SK-N-SH (cell line): Measurements from ENCODE around the gene MLLT11. TPM values are rescaled to one million over a fixed set of nuclear protein-coding genes. Genes with fewer than 3 reads are reported as not detected.

Experiments
- CTCF ChIA-PET: fragments of 300-600, 350-600 bp; formaldehyde crosslinking; extraction: SDS; loops from one replicate; lab custom pipeline; 2021; lab: Yijun Ruan, JAX
- POLR2A ChIA-PET: fragments of 350-600 bp; sonication (Branson Sonifier 250); formaldehyde crosslinking; extraction: SDS; loops from one replicate; lab custom pipeline; 2020; ENCODE audit warnings: antibody characterized with exemption, inconsistent platforms; lab: Yijun Ruan, JAX
- DNase-seq: peaks from one replicate; pipeline ENCODE4 v3.0.0; 2012
- H2AFZ ChIP-seq: fragments of 200-600 bp; sonication (generic); 2 replicates; pipeline ENCODE4 v1.8.1; 2016; ENCODE audit warnings: antibody characterized with exemption, mild to moderate bottlenecking, low read depth
- H3F3A ChIP-seq: fragments of 200-600 bp; sonication (generic); replicated peaks from 2 replicates; pipeline ENCODE3; 2016; ENCODE audit warnings: antibody characterized with exemption, mild to moderate bottlenecking; ENCODE audit not compliant: insufficient read depth
- H3K27ac ChIP-seq, 2 experiments: fragments of 200-500 bp in 1 of 2; fragments of 200-600 bp in 1 of 2; sonication (Bioruptor generic) in 1 of 2; sonication (generic), shearing (Covaris generic) in 1 of 2; 2 replicates each; pipeline versions ENCODE4 v1.5.1 to v1.6.1; 2014 to 2016; ENCODE audit warnings: low read depth in 2 of 2, inconsistent platforms in 1 of 2, low read length in 1 of 2, mild to moderate bottlenecking in 1 of 2, mixed read lengths in 1 of 2
- H3K27me3 ChIP-seq: fragments of 200-600 bp; sonication (generic), shearing (Covaris generic); 2 replicates; pipeline ENCODE4 v1.6.1; 2016; ENCODE audit warnings: mixed run types; ENCODE audit not compliant: insufficient read depth
- H3K36me3 ChIP-seq, 2 experiments: fragments of 200-500 bp in 1 of 2; fragments of 200-600 bp in 1 of 2; sonication (Bioruptor generic) in 1 of 2; sonication (generic) in 1 of 2; replicated peaks in 1 of 2; 2 replicates each; pipeline versions ENCODE3 to v1.5.1; 2014 to 2016; ENCODE audit warnings: low read length in 1 of 2, mild to moderate bottlenecking in 1 of 2; ENCODE audit not compliant: insufficient read depth in 2 of 2, control insufficient read depth in 1 of 2
- H3K4me1 ChIP-seq, 2 experiments: fragments of 200-500 bp in 1 of 2; fragments of 200-600 bp in 1 of 2; sonication (Bioruptor generic) in 1 of 2; sonication (generic), shearing (Covaris generic) in 1 of 2; 2 replicates each; pipeline versions ENCODE4 v1.5.1 to v1.6.1; 2014 to 2016; ENCODE audit warnings: low read depth in 1 of 2, low read length in 1 of 2, mixed run types in 1 of 2; ENCODE audit not compliant: insufficient read depth in 2 of 2, control insufficient read depth in 1 of 2
- H3K4me2 ChIP-seq: fragments of 200-600 bp; sonication (generic), shearing (Covaris generic); 2 replicates; pipeline ENCODE4 v1.6.1; 2017; ENCODE audit warnings: mixed run types
- H3K4me3 ChIP-seq, 2 experiments: fragments of 200-500 bp in 1 of 2; fragments of 200-600 bp in 1 of 2; sonication (Bioruptor generic) in 1 of 2; sonication (generic), shearing (Covaris generic) in 1 of 2; 2 replicates each; pipeline versions ENCODE4 v1.5.1 to v1.8.1; 2014 to 2016; ENCODE audit warnings: low read depth in 2 of 2, inconsistent platforms in 1 of 2, low read length in 1 of 2, mild to moderate bottlenecking in 1 of 2, mixed read lengths in 1 of 2, moderate library complexity in 1 of 2
- H3K79me2 ChIP-seq: fragments of 200-600 bp; sonication (generic); 2 replicates; pipeline ENCODE4 v1.8.1; 2017; ENCODE audit warnings: mild to moderate bottlenecking; ENCODE audit not compliant: insufficient read depth
- H3K9ac ChIP-seq: fragments of 200-600 bp; sonication (generic); 2 replicates; pipeline ENCODE4 v1.6.1; 2017; ENCODE audit warnings: mixed run types
- H3K9me2 ChIP-seq: fragments of 200-600 bp; sonication (generic); 2 replicates; pipeline ENCODE4 v1.6.1; 2017; ENCODE audit warnings: mixed run types
- H3K9me3 ChIP-seq: fragments of 200-600 bp; sonication (generic); 2 replicates; pipeline ENCODE4 v1.6.1; 2017; ENCODE audit warnings: mixed run types, mild to moderate bottlenecking, moderate library complexity
- H4K20me1 ChIP-seq: fragments of 200-600 bp; sonication (generic); 2 replicates; pipeline ENCODE4 v1.6.1; 2017; ENCODE audit warnings: mild to moderate bottlenecking, mixed run types; ENCODE audit not compliant: insufficient read depth
- CHD2 ChIP-seq: fragments of 150-350 bp; IDR thresholded peaks from 2 replicates; pipeline ENCODE4 v1.6.1; 2018; ENCODE audit warnings: low read length; ENCODE audit not compliant: partially characterized antibody
- FOSL2 ChIP-seq: IDR thresholded peaks from 2 replicates; pipeline ENCODE4 v1.4.0; 2012; ENCODE audit warnings: low read depth, mild to moderate bottlenecking, moderate library complexity, borderline replicate concordance
- POLR2AphosphoS5 ChIP-seq: IDR thresholded peaks from 2 replicates; pipeline ENCODE4 v1.6.1; 2012; ENCODE audit warnings: low read depth, low read length
- RAD21 ChIP-seq: IDR thresholded peaks from 2 replicates; pipeline ENCODE4 v1.6.1; 2012; ENCODE audit warnings: mild to moderate bottlenecking, low read length
- RCOR1 ChIP-seq: fragments of 150-350 bp; IDR thresholded peaks from 2 replicates; pipeline ENCODE4 v1.6.1; 2017; ENCODE audit warnings: antibody characterized with exemption, low read length
- USF2 ChIP-seq: fragments of 150-350 bp; IDR thresholded peaks from 2 replicates; pipeline ENCODE4 v1.6.1; 2017; ENCODE audit warnings: antibody characterized with exemption, low read length, low read depth, borderline replicate concordance
- ZBTB33 ChIP-seq: IDR thresholded peaks from 2 replicates; pipeline ENCODE4 v1.4.0; 2012; ENCODE audit warnings: low read depth, borderline replicate concordance
- WGBS: methylation state at CpG from one replicate; pipeline ENCODE4 v1.1.6; 2017; ENCODE audit warnings: low lambda C conversion rate; 5-methylcytosine and 5-hydroxymethylcytosine counted together
- polyA plus RNA-seq, 3 experiments: library from polyadenylated mRNA; depleted of rRNA; stranded (reverse); fragments of >200 nt; gene quantifications; 2 replicates each; pipeline ENCODE4 v1.2.3, GENCODE V29; 2012

Gene MLLT11
- polyA plus RNA-seq, 1 of the 3 experiments (the other 2 are of a cell fraction) = 26.7 TPM

GRCh38 chr1:151050051-151050688 lies 10.0 kb upstream of the MLLT11 start:
- 90% methylated on average over 2 of the region's 2 CpGs for WGBS
- peak; percentile 61; the same call in 1 of the 2 replicates for TF ChIP-seq POLR2AphosphoS5
- TF ChIP-seq ZBTB33 = no peak
- H3K4me2 ChIP-seq = no peak overlapping the region
- POLR2A ChIA-PET = interaction anchor here (1.7 to 3.5 kb wide), 2 partner anchors 9 to 10 kb away, joined by 6 to 24 read pairs; partner anchors contain the start of genes CDC42SE1 and MLLT11
- DNase-seq = no peak
- peaks cover 36% of the 10 kb centered on the region for H3F3A ChIP-seq
- H3K9me3 ChIP-seq = no peaks in the 10 kb centered on the region
- H2AFZ ChIP-seq = no peak overlapping the region
- no peaks in the 10 kb centered on the region for H3K9me2 ChIP-seq
- CTCF ChIA-PET = interaction anchor here (1.3 to 4.4 kb wide), 5 partner anchors 10 to 55 kb away, joined by 3 to 67 read pairs (median 4); partner anchors contain the start of genes CDC42SE1, MINDY1 and MLLT11
- peaks cover 41 to 48% of the 10 kb centered on the region in 2 experiments for H3K36me3 ChIP-seq
- H3K79me2 ChIP-seq = peaks cover 18% of the 10 kb centered on the region; the same call in 1 of the 2 replicates
- H3K9ac ChIP-seq = no peak overlapping the region
- H3K4me3 ChIP-seq = no peak overlapping the region
- no peak overlapping the region; a peak in 2 of 4 replicates for H3K27ac ChIP-seq
- peaks cover 0 to 12% of the 10 kb centered on the region in 2 experiments; a peak in 2 of 4 replicates for H3K4me1 ChIP-seq
- H4K20me1 ChIP-seq = no peaks in the 10 kb centered on the region
- H3K27me3 ChIP-seq = no peaks in the 10 kb centered on the region

GRCh38 chr1:151051356-151052009 lies 8.7 kb upstream of the MLLT11 start:
- CTCF ChIA-PET = interaction anchor here (1.4 kb wide), 1 partner anchor 51 kb away, joined by 3 read pairs; no protein-coding TSS in a partner anchor
- Histone ChIP-seq H3K4me2 (no peak overlapping the region), H3K9ac (no peak overlapping the region), H3K79me2 (peaks cover 31% of the 10 kb centered on the region), H3K4me1 (peaks cover 0 to 18% of the 10 kb centered on the region in 2 experiments; a peak in 2 of 4 replicates), H3K36me3 (peaks cover 53 to 62% of the 10 kb centered on the region in 2 experiments), H3F3A (peaks cover 28% of the 10 kb centered on the region), H3K9me2 (no peaks in the 10 kb centered on the region), H3K9me3 (no peaks in the 10 kb centered on the region), H3K27ac (peak overlapping the region in 1 of 2 experiments; percentile 35; a peak in 1 of 4 replicates), H3K27me3 (no peaks in the 10 kb centered on the region), H2AFZ (no peak overlapping the region), H3K4me3 (no peak overlapping the region), H4K20me1 (peaks cover 12% of the 10 kb centered on the region)
- POLR2A ChIA-PET = interaction anchor here (1.7 kb wide), 1 partner anchor 8 kb away, joined by 6 read pairs; the partner anchor contains the start of genes CDC42SE1 and MLLT11
- 100% methylated on average over 2 of the region's 2 CpGs for WGBS
- no peak for DNase-seq
- TF ChIP-seq RCOR1 = no peak
- TF ChIP-seq POLR2AphosphoS5 = 0 out of 2 replicates have a peak, but pooled peaks have one; percentile 22

- DNase-seq = no peak
- Histone ChIP-seq H3K4me1 (peaks cover 7 to 23% of the 10 kb centered on the region in 2 experiments; a peak in 3 of 4 replicates), H3K9ac (no peak overlapping the region), H3K4me3 (no peak overlapping the region), H3K79me2 (peaks cover 52% of the 10 kb centered on the region), H3F3A (peaks cover 34% of the 10 kb centered on the region), H3K9me3 (no peaks in the 10 kb centered on the region), H2AFZ (no peak overlapping the region), H3K9me2 (no peaks in the 10 kb centered on the region), H4K20me1 (peaks cover 36% of the 10 kb centered on the region), H3K27ac (no peak overlapping the region), H3K27me3 (no peaks in the 10 kb centered on the region), H3K36me3 (peaks cover 56 to 65% of the 10 kb centered on the region in 2 experiments), H3K4me2 (no peak overlapping the region)
- ChIA-PET CTCF (interaction anchor here (1.0 kb wide), 1 partner anchor 30 kb away, joined by 6 read pairs; no protein-coding TSS in a partner anchor), POLR2A (no interaction called here)
- WGBS = 86% methylated on average over 4 of the region's 4 CpGs
- TF ChIP-seq CHD2 (no peak), USF2 (no peak), FOSL2 (no peak), RAD21 (no peak)
Observed at GRCh38 chr1:151054971-151055547, 5.1 kb upstream of the MLLT11 start.
